GM12878 (cell line): ENCODE data around the gene EEFSEC. TPM values are rescaled to one million over a fixed set of nuclear protein-coding genes. Genes with fewer than 3 reads are reported as not detected.

Experiments used
- ATAC-seq: fragments of 200-7000 bp; cut with Tn5 transposase; 3 replicates; pipeline ENCODE4 v1.9.1; 2020; ENCODE audit warnings: mild to moderate bottlenecking, moderate library complexity
- BruUV-seq: library from RNA; stranded (reverse); fragments of 400-500 nt; replicated peaks from 2 replicates; lab custom pipeline; 2021; lab: Mats Ljungman, UMichigan
- CTCF ChIA-PET: fragments of 300-600 bp; sonication (Branson Sonifier 250); formaldehyde crosslinking; extraction: SDS; loops from one replicate; lab custom pipeline; 2021; ENCODE audit warnings: inconsistent platforms; lab: Yijun Ruan, JAX
- POLR2A ChIA-PET: fragments of 350-600 bp; formaldehyde crosslinking; extraction: SDS; loops from one replicate; lab custom pipeline; 2021; ENCODE audit warnings: inconsistent platforms; lab: Charles Lee
- RAD21 ChIA-PET: fragments of 300-600 bp; sonication (Branson Sonifier 250); formaldehyde crosslinking; loops from one replicate; lab custom pipeline; 2023; ENCODE audit warnings: antibody characterized with exemption; ENCODE audit not compliant: unreplicated experiment; lab: Charles Lee
- SMC1A ChIA-PET: fragments of 300-600 bp; sonication (Branson Sonifier 250); formaldehyde crosslinking; loops from one replicate; lab custom pipeline; 2023; ENCODE audit not compliant: unreplicated experiment, uncharacterized antibody; lab: Charles Lee
- DNase-seq: peaks from one replicate; pipeline ENCODE4 v3.0.0-alpha.2; 2011; ENCODE audit warnings: low read depth, low spot score
- FAIRE-seq: peaks from 3 replicates; lab custom pipeline; 2011; peaks lifted over from hg19 to GRCh38; lab: Jason Lieb, UNC
- H2AFZ ChIP-seq: 2 replicates; pipeline ENCODE4 v1.6.0; 2011; ENCODE audit warnings: low read depth, low read length, control low read depth; ENCODE audit not compliant: control insufficient read depth
- H3K27ac ChIP-seq: 2 replicates; pipeline ENCODE4 v1.5.1; 2011; ENCODE audit warnings: control low read depth; ENCODE audit not compliant: control insufficient read depth, insufficient read depth
- H3K27me3 ChIP-seq, 2 experiments: replicated peaks in 1 of 2; 2 replicates each; pipeline versions ENCODE4 v1.6.0 to v1.6.1; 2011; ENCODE audit warnings: low read length in 1 of 2; ENCODE audit not compliant: control insufficient read depth in 2 of 2, insufficient read depth in 2 of 2
- H3K36me3 ChIP-seq, 2 experiments: 2 replicates each; pipeline ENCODE4 v1.5.1; 2011; ENCODE audit warnings: low read length in 1 of 2; ENCODE audit not compliant: control insufficient read depth in 2 of 2, insufficient read depth in 2 of 2
- H3K4me1 ChIP-seq: 2 replicates; pipeline ENCODE4 v1.6.1; 2011; ENCODE audit warnings: mild to moderate bottlenecking, low read length, moderate library complexity, mixed read lengths; ENCODE audit not compliant: control insufficient read depth, insufficient read depth
- H3K4me2 ChIP-seq: 2 replicates; pipeline ENCODE4 v1.6.0; 2011; ENCODE audit warnings: control low read depth; ENCODE audit not compliant: control insufficient read depth, insufficient read depth
- H3K4me3 ChIP-seq: fragments of 200-600 bp; sonication (generic); 2 replicates; pipeline ENCODE4 v1.5.1; 2016
- H3K79me2 ChIP-seq: 2 replicates; pipeline ENCODE4 v1.6.0; 2011; ENCODE audit warnings: low read length; ENCODE audit not compliant: control insufficient read depth, insufficient read depth
- H3K9ac ChIP-seq: 2 replicates; pipeline ENCODE4 v1.8.0; 2011; ENCODE audit warnings: low read length, control low read depth, mixed read lengths; ENCODE audit not compliant: control insufficient read depth, insufficient read depth
- H3K9me3 ChIP-seq: replicated peaks from 3 replicates; pipeline ENCODE4 v1.5.1; 2011; ENCODE audit warnings: mild to moderate bottlenecking, low read length; ENCODE audit not compliant: control insufficient read depth, insufficient read depth
- H4K20me1 ChIP-seq: 2 replicates; pipeline ENCODE4 v1.6.0; 2011; ENCODE audit not compliant: control insufficient read depth, insufficient read depth
- BCLAF1 ChIP-seq: fragments of 450-650 bp; IDR thresholded peaks from 2 replicates; pipeline ENCODE4 v1.6.1; 2017; ENCODE audit warnings: antibody characterized with exemption, mild to moderate bottlenecking, moderate library complexity
- BMI1 ChIP-seq: fragments of 450-650 bp; IDR thresholded peaks from 2 replicates; pipeline ENCODE4 v1.6.1; 2016; ENCODE audit warnings: mild to moderate bottlenecking, moderate library complexity, borderline replicate concordance
- CBX3 ChIP-seq: fragments of 200-600 bp; sonication (generic); IDR thresholded peaks from 2 replicates; pipeline ENCODE4 v1.6.1; 2016; ENCODE audit warnings: low read depth, borderline replicate concordance
- CBX5 ChIP-seq: sonication (generic); IDR thresholded peaks from 2 replicates; pipeline ENCODE4 v1.6.1; 2016; ENCODE audit warnings: low read depth, moderate library complexity, mild to moderate bottlenecking, inconsistent platforms
- CHD4 ChIP-seq: fragments of 200-600 bp; sonication (generic); IDR thresholded peaks from 2 replicates; pipeline ENCODE4 v1.6.1; 2016; ENCODE audit warnings: mild to moderate bottlenecking
- CREB1 ChIP-seq: IDR thresholded peaks from 2 replicates; pipeline ENCODE4 v1.6.1; 2012; ENCODE audit warnings: low read depth, mild to moderate bottlenecking, inconsistent platforms
- EZH2 ChIP-seq: IDR thresholded peaks from 2 replicates; pipeline ENCODE4 v1.6.1; 2012; ENCODE audit warnings: low read depth, mild to moderate bottlenecking, control low read depth, inconsistent platforms, low read length, borderline replicate concordance; ENCODE audit not compliant: control insufficient read depth
- GABPA ChIP-seq: IDR thresholded peaks from 2 replicates; pipeline ENCODE4 v1.6.1; 2014; ENCODE audit warnings: antibody characterized with exemption, low read depth, mild to moderate bottlenecking, inconsistent platforms
- MEF2B ChIP-seq: fragments of 450-650 bp; IDR thresholded peaks from 2 replicates; pipeline ENCODE4 v1.6.1; 2018; ENCODE audit warnings: mild to moderate bottlenecking, moderate library complexity; ENCODE audit not compliant: partially characterized antibody, poor library complexity, severe bottlenecking
- NFIC ChIP-seq: IDR thresholded peaks from 2 replicates; pipeline ENCODE4 v1.6.1; 2012; ENCODE audit warnings: low read depth, mild to moderate bottlenecking, inconsistent platforms, low read length, moderate library complexity
- POLR2AphosphoS5 ChIP-seq: IDR thresholded peaks from 2 replicates; pipeline ENCODE4 v1.6.1; 2011; ENCODE audit warnings: mild to moderate bottlenecking, low read length, inconsistent platforms
- TAF1 ChIP-seq: IDR thresholded peaks from 2 replicates; pipeline ENCODE4 v1.6.1; 2011; ENCODE audit warnings: mild to moderate bottlenecking, low read depth, low read length, borderline replicate concordance
- TBL1XR1 ChIP-seq: IDR thresholded peaks from 2 replicates; pipeline ENCODE4 v1.6.1; 2012; ENCODE audit warnings: low read depth, low read length, improper control_type of control experiment
- ZNF274 ChIP-seq: IDR thresholded peaks from one replicate; pipeline ENCODE4 v1.8.0; 2011; ENCODE audit not compliant: insufficient read length, insufficient read depth
- ZNF592 ChIP-seq: fragments of 450-650 bp; IDR thresholded peaks from 2 replicates; pipeline ENCODE4 v1.6.1; 2017; ENCODE audit warnings: mild to moderate bottlenecking, moderate library complexity
- WGBS: methylation state at CpG from one replicate; pipeline ENCODE4 v1.1.6; 2016; ENCODE audit warnings: low lambda C conversion rate; ENCODE audit not compliant: insufficient replicate concordance, insufficient coverage; ENCODE audit errors: missing lambda C conversion rate; 5-methylcytosine and 5-hydroxymethylcytosine counted together
- in situ Hi-C: fragments of 300-500 bp; cut with MboI; formaldehyde crosslinking; loops from 9 replicates; pipeline ENCODE4 v1.14.3; 2018; ENCODE audit warnings: mixed read lengths
- intact Hi-C: fragments of 100-400 bp; cut with micrococcal nuclease; formaldehyde crosslinking; loops from one replicate; pipeline ENCODE4 v1.14.2; 2022; ENCODE audit not compliant: unreplicated experiment
- polyA plus RNA-seq, 11 experiments: library from polyadenylated mRNA; depleted of rRNA in 4 of 11; unstranded in 6 of 11; stranded (reverse) in 5 of 11; fragments of >200 nt; fragmentation: Nextera tagmentation in 4 of 11; fragmentation: Illumina TruSeq in 1 of 11; extraction: Ambion mirVana in 4 of 11; extraction: Trizol in 1 of 11; gene quantifications; 1 replicate in 1 of 11; 2 replicates in 10 of 11; pipeline versions ENCODE4 v1.2.1 to v1.2.3, GENCODE V29; 2011 to 2016; ENCODE audit warnings: inconsistent platforms in 2 of 11, missing spikeins in 2 of 11, low read depth in 1 of 11
- total RNA-seq, 4 experiments: library from RNA; depleted of rRNA in 3 of 4; stranded (reverse); fragments of >200 nt in 3 of 4; fragmentation: Illumina TruSeq in 1 of 4; extraction: Trizol in 1 of 4; gene quantifications; 2 replicates each; pipeline versions ENCODE4 v1.2.1 to v1.2.3, GENCODE V29; 2013 to 2021

Gene EEFSEC
- total and polyA plus RNA-seq, 10 of the 15 experiments (the other 5 are each of a cell fraction or from before 2014, with no cell fraction given) = 0.29 to 29.1 (median 16.1) TPM

GRCh38 chr3:128382221-128382807, 229.0 kb downstream of the EEFSEC start (continued):
- TF ChIP-seq ZNF592 = no peak

- H2AFZ ChIP-seq = no peak overlapping the region
- no peak overlapping the region for H3K27ac ChIP-seq
- H3K27me3 ChIP-seq = no peaks in the 10 kb centered on the region
- H3K4me3 ChIP-seq = no peak overlapping the region
- POLR2A ChIA-PET = no interaction called here
- CTCF ChIA-PET = no interaction called here
- SMC1A ChIA-PET = no interaction called here
- H3K79me2 ChIP-seq = no peaks in the 10 kb centered on the region
- ATAC-seq = no peak; the same call in 2 of the 3 replicates
- in situ Hi-C loops = no loop called here
- no peak for FAIRE-seq
- no peaks in the 10 kb centered on the region for H3K4me1 ChIP-seq
- no peak overlapping the region for H3K4me2 ChIP-seq
- H3K36me3 ChIP-seq = no peaks in the 10 kb centered on the region; a peak in 1 of 4 replicates
- BruUV-seq = no TSS peak
- intact Hi-C loops = no loop called here
- DNase-seq = no peak
- WGBS = 91% methylated on average over 11 of the region's 11 CpGs
- no peak overlapping the region for H3K9ac ChIP-seq
- no peaks in the 10 kb centered on the region for H3K9me3 ChIP-seq
- RAD21 ChIA-PET = no interaction called here
- 0 out of 2 replicates have a peak, but pooled peaks cover 2% of the 10 kb centered on the region for H4K20me1 ChIP-seq
- TF ChIP-seq TAF1 (no peak), BMI1 (no peak), NFIC (no peak), CBX3 (no peak), CBX5 (no peak), POLR2AphosphoS5 (no peak), BCLAF1 (no peak), CREB1 (no peak), MEF2B (no peak), GABPA (no peak), ZNF274 (no peak), CHD4 (no peak), EZH2 (no peak), TBL1XR1 (no peak)
Measured at GRCh38 chr3:128383316-128384235, 230.3 kb downstream of the EEFSEC start.
